ENCODE results near the gene HGFAC.

HGFAC gene

GRCh38 chr4:3426465-3427133 is 15.2 kb upstream of the HGFAC start:
- DNase-seq (ENCODE audit: low read depth): no peak

- DNase-seq (ENCODE audit: low read depth): no peak
Measured at GRCh38 chr4:3427134-3427476, 14.7 kb upstream of the HGFAC start.

- DNase-seq (ENCODE audit: low read depth): no peak
Measured at GRCh38 chr4:3427706-3428446, 13.9 kb upstream of the HGFAC start.

GRCh38 chr4:3429651-3430050 is 12.1 kb upstream of the HGFAC start:
- DNase-seq (ENCODE audit: low read depth): no peak

- DNase-seq (ENCODE audit: low read depth): no peak
Measured at GRCh38 chr4:3430524-3430923, 11.2 kb upstream of the HGFAC start.

- no peak for DNase-seq (ENCODE audit: low read depth)
Measured at GRCh38 chr4:3431446-3431993, 10.2 kb upstream of the HGFAC start.

GRCh38 chr4:3432381-3432790 is 9.4 kb upstream of the HGFAC start:
- no peak for DNase-seq (ENCODE audit: low read depth)

GRCh38 chr4:3433138-3433869 is 8.5 kb upstream of the HGFAC start:
- DNase-seq (ENCODE audit: low read depth): no peak

- no peak for DNase-seq (ENCODE audit: low read depth)
Measured at GRCh38 chr4:3434881-3435685, 6.7 kb upstream of the HGFAC start.

- no peak for DNase-seq (ENCODE audit: low read depth)
Measured at GRCh38 chr4:3435686-3435956, 6.1 kb upstream of the HGFAC start.

- DNase-seq (ENCODE audit: low read depth): no peak
Measured at GRCh38 chr4:3436048-3436797, 5.5 kb upstream of the HGFAC start.

GRCh38 chr4:3436798-3437581 is 4.8 kb upstream of the HGFAC start:
- DNase-seq (ENCODE audit: low read depth): no peak

- DNase-seq (ENCODE audit: low read depth): no peak
Measured at GRCh38 chr4:3437582-3437936, 4.2 kb upstream of the HGFAC start.

GRCh38 chr4:3437998-3438846 is 3.5 kb upstream of the HGFAC start:
- no peak for DNase-seq (ENCODE audit: low read depth)

GRCh38 chr4:3438847-3439180 is 3.0 kb upstream of the HGFAC start:
- no peak for DNase-seq (ENCODE audit: low read depth)

GRCh38 chr4:3439391-3439790 is 2.4 kb upstream of the HGFAC start:
- no peak for DNase-seq (ENCODE audit: low read depth)

- no peak for DNase-seq (ENCODE audit: low read depth)
Measured at GRCh38 chr4:3440011-3440410, 1.8 kb upstream of the HGFAC start.

- DNase-seq (ENCODE audit: low read depth): no peak
Measured at GRCh38 chr4:3440979-3441500, 728 bp upstream of the HGFAC start.

- no peak for DNase-seq (ENCODE audit: low read depth)
Measured at GRCh38 chr4:3442460-3442958, 741 bp downstream of the HGFAC start.
